K562 (cell line): ENCODE results near the gene KCNN3. TPM values are rescaled to one million over a fixed set of nuclear protein-coding genes. Genes with fewer than 3 reads are reported as not detected.

Experiments used
- ATAC-seq: fragments of 200-7000 bp; cut with Tn5 transposase; 3 replicates; pipeline ENCODE4 v1.9.1; 2020; ENCODE audit warnings: moderate library complexity
- BruUV-seq: library from RNA; stranded (reverse); fragments of 400-500 nt; replicated peaks from 2 replicates; lab custom pipeline; 2021; lab: Mats Ljungman, UMichigan
- CTCF ChIA-PET: fragments of 300-600 bp; formaldehyde crosslinking; extraction: SDS; loops from one replicate; lab custom pipeline; 2021; ENCODE audit warnings: low intra/inter-chr PET ratio; lab: Yijun Ruan, JAX
- POLR2A ChIA-PET: fragments of 300-600, 350-650 bp; sonication (Branson Sonifier 250); formaldehyde crosslinking; extraction: SDS; loops from one replicate; lab custom pipeline; 2021; ENCODE audit warnings: antibody characterized with exemption, inconsistent platforms; lab: Yijun Ruan, JAX
- DNase-seq, 4 experiments: peaks; one replicate each; pipeline versions ENCODE4 v3.0.0 to v3.0.0-alpha.2; 2011 to 2018; ENCODE audit warnings: low spot score in 3 of 4, mixed read lengths in 3 of 4; ENCODE audit errors: extremely low read depth in 1 of 4
- FAIRE-seq: peaks from 2 replicates; lab custom pipeline; 2011; peaks lifted over from hg19 to GRCh38; lab: Jason Lieb, UNC
- H2AFZ ChIP-seq: 2 replicates; pipeline ENCODE4 v1.6.0; 2011; ENCODE audit warnings: low read depth, low read length, control low read depth, inconsistent platforms
- H3K27ac ChIP-seq: fragments of 200-600 bp; 3 replicates; pipeline ENCODE4 v1.8.0; 2011; ENCODE audit warnings: low read depth, mild to moderate bottlenecking, control low read depth, inconsistent platforms, low read length, moderate library complexity, mixed read lengths; ENCODE audit errors: extremely low read depth
- H3K27me3 ChIP-seq, 2 experiments: fragments of 300-600 bp in 1 of 2; 2 replicates in 1 of 2; 3 replicates in 1 of 2; pipeline versions ENCODE4 v1.6.0 to v1.8.0; 2011; ENCODE audit warnings: inconsistent platforms in 2 of 2, low read length in 2 of 2, mild to moderate bottlenecking in 1 of 2, mixed read lengths in 1 of 2, moderate library complexity in 1 of 2; ENCODE audit not compliant: control insufficient read depth in 2 of 2, insufficient read depth in 2 of 2
- H3K36me3 ChIP-seq: fragments of 300-600 bp; 3 replicates; pipeline ENCODE4 v1.8.0; 2011; ENCODE audit warnings: mild to moderate bottlenecking, low read length, inconsistent platforms; ENCODE audit not compliant: control insufficient read depth, insufficient read depth
- H3K4me1 ChIP-seq, 2 experiments: fragments of 200-600 bp in 1 of 2; replicated peaks in 1 of 2; 2 replicates in 1 of 2; 3 replicates in 1 of 2; pipeline versions ENCODE4 v1.5.1 to v1.8.0; 2011; ENCODE audit warnings: inconsistent platforms in 2 of 2, low read length in 2 of 2, mild to moderate bottlenecking in 1 of 2, mixed read lengths in 1 of 2, moderate library complexity in 1 of 2; ENCODE audit not compliant: control insufficient read depth in 2 of 2, insufficient read depth in 2 of 2
- H3K4me2 ChIP-seq: 2 replicates; pipeline ENCODE4 v1.6.1; 2011; ENCODE audit warnings: low read length, control low read depth, inconsistent platforms, mixed read lengths; ENCODE audit not compliant: insufficient read depth
- H3K4me3 ChIP-seq: fragments of 200-600 bp; sonication (generic), shearing (Covaris generic); 2 replicates; pipeline ENCODE4 v1.5.1; 2016; ENCODE audit warnings: control low read depth, inconsistent platforms
- H3K79me2 ChIP-seq: fragments of 200-600 bp; 3 replicates; pipeline ENCODE4 v1.8.0; 2011; ENCODE audit warnings: low read length, inconsistent platforms; ENCODE audit not compliant: control insufficient read depth, insufficient read depth
- H3K9ac ChIP-seq, 2 experiments: 2 replicates each; pipeline versions ENCODE4 v1.6.0 to v1.6.1; 2011; ENCODE audit warnings: low read depth in 2 of 2, low read length in 2 of 2, control low read depth in 1 of 2, inconsistent platforms in 1 of 2, mild to moderate bottlenecking in 1 of 2, mixed read lengths in 1 of 2; ENCODE audit not compliant: insufficient read depth in 1 of 2
- H3K9me1 ChIP-seq: one replicate; pipeline ENCODE4 v1.6.0; 2011; ENCODE audit warnings: inconsistent platforms, mild to moderate bottlenecking, low read length, moderate library complexity; ENCODE audit not compliant: control insufficient read depth, insufficient read depth
- H3K9me3 ChIP-seq: replicated peaks from 2 replicates; pipeline ENCODE4 v1.5.1; 2011; ENCODE audit warnings: low read depth, low read length, inconsistent platforms; ENCODE audit not compliant: control insufficient read depth, insufficient read depth
- H4K20me1 ChIP-seq: replicated peaks from 2 replicates; pipeline ENCODE4 v1.6.1; 2011; ENCODE audit warnings: low read length, inconsistent platforms, mixed read lengths; ENCODE audit not compliant: control insufficient read depth, insufficient read depth
- NFIC ChIP-seq: fragments of 450-650 bp; IDR thresholded peaks from 2 replicates; pipeline ENCODE4 v1.6.1; 2017; ENCODE audit warnings: mild to moderate bottlenecking, inconsistent platforms
- POLR2AphosphoS2 ChIP-seq: IDR thresholded peaks from 2 replicates; pipeline ENCODE4 v1.6.1; 2012; ENCODE audit warnings: low read length, improper control_type of control experiment
- SMAD4 ChIP-seq: fragments of 250-450 bp; sonication (Bioruptor Pico); conservative IDR thresholded peaks from 2 replicates; pipeline ENCODE4 v1.8.0; 2021; ENCODE audit warnings: inconsistent platforms, mild to moderate bottlenecking, moderate library complexity
- STAG1 ChIP-seq: sonication (generic); formaldehyde crosslinking; IDR thresholded peaks from 2 replicates; pipeline ENCODE4 v1.5.0; 2020; ENCODE audit warnings: missing genetic modification reagents, borderline replicate concordance
- WGBS: fragments of 100-300 bp; shearing (Covaris generic); methylation state at CpG from one replicate; pipeline ENCODE4 v1.1.6; 2016; ENCODE audit warnings: low coverage, mixed read lengths; ENCODE audit not compliant: insufficient coverage; ENCODE audit errors: missing lambda C conversion rate; 5-methylcytosine and 5-hydroxymethylcytosine counted together
- in situ Hi-C: fragments of 300-500 bp; cut with MboI; formaldehyde crosslinking; loops from 4 replicates; pipeline ENCODE4 v1.15.0; 2018; ENCODE audit warnings: inconsistent platforms, mixed read lengths
- intact Hi-C: fragments of 100-400 bp; cut with micrococcal nuclease; formaldehyde crosslinking; loops from 2 replicates; pipeline ENCODE4 v1.14.2; 2022
- polyA plus RNA-seq, 8 experiments: library from polyadenylated mRNA; depleted of rRNA in 4 of 8; stranded (reverse) in 5 of 8; unstranded in 3 of 8; fragments of >200 nt; fragmentation: Nextera tagmentation in 2 of 8; fragmentation: Illumina TruSeq in 1 of 8; extraction: Ambion mirVana in 2 of 8; extraction: Trizol in 1 of 8; gene quantifications; 2 replicates each; pipeline versions ENCODE4 v1.2.1 to v1.2.3, GENCODE V29; 2011 to 2014; ENCODE audit warnings: inconsistent platforms in 1 of 8, missing spikeins in 1 of 8
- total RNA-seq, 7 experiments: library from RNA; depleted of rRNA in 6 of 7; stranded (reverse); fragments of >200 nt in 6 of 7; fragmentation: Illumina TruSeq in 2 of 7; extraction: Trizol in 2 of 7; gene quantifications; 2 replicates each; pipeline versions ENCODE4 v1.2.1 to v1.2.3, GENCODE V29; 2011 to 2021; ENCODE audit warnings: low replicate concordance in 1 of 7

KCNN3 gene
- total and polyA plus RNA-seq, 9 of the 15 experiments (the other 6 are each of a cell fraction or from before 2014, with no cell fraction given) = 0.02 to 0.03 TPM; not detected in 7

DNA sequence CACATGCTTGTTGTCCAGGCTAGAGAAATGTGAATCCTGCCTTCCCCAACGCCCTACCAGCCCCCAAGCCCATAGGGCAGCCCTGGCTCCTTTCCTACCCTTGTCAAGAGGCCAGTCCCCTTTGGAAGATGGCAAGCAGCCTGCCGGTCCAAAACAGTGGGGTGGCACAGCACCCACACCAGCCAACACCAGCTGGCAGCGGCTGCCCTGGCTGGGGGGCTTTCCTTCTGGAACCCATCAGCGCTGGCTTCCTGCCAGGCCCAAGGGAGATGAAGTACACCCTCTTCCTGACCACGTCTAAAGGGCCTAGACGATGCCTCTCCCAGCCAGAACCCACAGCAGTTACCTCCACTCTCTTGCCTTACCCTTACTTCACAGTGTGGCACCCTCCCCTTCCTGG, 24.2 kb downstream of the KCNN3 start:
- CTCF ChIA-PET = no interaction called here
- BruUV-seq = no TSS peak
- Histone ChIP-seq H4K20me1 (peaks cover 11% of the 10 kb centered on the region; the same call in 1 of the 2 replicates), H3K27me3 (peaks cover 39 to 70% of the 10 kb centered on the region in 2 experiments), H3K27ac (no peak overlapping the region), H3K4me1 (peaks cover 0 to 14% of the 10 kb centered on the region in 2 experiments; a peak in 2 of 5 replicates), H3K9ac (peak overlapping the region in 1 of 2 experiments; percentile 4; a peak in 1 of 4 replicates), H3K9me3 (no peaks in the 10 kb centered on the region)
- no peak for DNase-seq
- in situ Hi-C loops = no loop called here
- TF ChIP-seq NFIC (peak; percentile 73), STAG1 (no peak)
- TF ChIP-seq, all 486 proteins: peak for 1
- 6% methylated on average over 6 of the region's 6 CpGs for whole genome bisulfite sequencing
- H3K4me3 ChIP-seq = no peak overlapping the region
- no peaks in the 10 kb centered on the region for H3K79me2 ChIP-seq
- H3K4me2 ChIP-seq = no peak overlapping the region
- ATAC-seq (no peak), FAIRE-seq (no peak)
- intact Hi-C loops = no loop called here
- POLR2A ChIA-PET = interaction anchor here (1.1 kb wide), 1 partner anchor 9 kb away, joined by 4 read pairs; no protein-coding TSS in a partner anchor
- H2AFZ ChIP-seq = no peak overlapping the region
- no peaks in the 10 kb centered on the region for H3K9me1 ChIP-seq
- no peaks in the 10 kb centered on the region for H3K36me3 ChIP-seq

DNA sequence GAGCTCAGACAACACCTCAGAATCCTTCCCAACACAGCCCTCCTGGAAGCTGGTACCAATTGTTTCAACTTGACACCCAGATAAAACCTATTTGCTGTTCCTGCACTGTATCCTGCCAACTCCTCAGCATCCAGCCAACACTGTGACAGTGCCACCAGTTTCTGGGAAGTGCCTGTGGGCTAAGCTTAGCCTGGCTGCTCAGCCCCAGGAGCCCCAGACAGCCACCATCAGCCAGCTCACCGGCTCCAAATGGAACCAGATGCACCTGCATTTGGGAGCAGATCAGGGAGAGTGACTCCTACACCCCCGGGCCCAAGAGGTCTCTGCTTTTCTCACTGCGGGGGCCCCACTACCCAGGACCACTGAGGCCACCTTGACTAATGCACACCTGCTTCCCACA, 24.9 kb downstream of the KCNN3 start:
- Histone ChIP-seq H3K4me1 (peaks cover 0 to 17% of the 10 kb centered on the region in 2 experiments; a peak in 2 of 5 replicates), H2AFZ (no peak overlapping the region), H3K36me3 (no peaks in the 10 kb centered on the region), H3K27ac (no peak overlapping the region), H4K20me1 (peaks cover 11% of the 10 kb centered on the region; the same call in 1 of the 2 replicates), H3K9me1 (no peaks in the 10 kb centered on the region), H3K79me2 (no peaks in the 10 kb centered on the region), H3K9me3 (no peaks in the 10 kb centered on the region), H3K4me3 (no peak overlapping the region), H3K9ac (no peak overlapping the region), H3K4me2 (no peak overlapping the region), H3K27me3 (peaks cover 38 to 72% of the 10 kb centered on the region in 2 experiments)
- ChIA-PET CTCF (no interaction called here), POLR2A (interaction anchor here (0.8 to 1.1 kb wide), 2 partner anchors 8 to 26 kb away, joined by 3 to 4 read pairs; no protein-coding TSS in a partner anchor)
- no peak for TF ChIP-seq SMAD4
- no peak for TF ChIP-seq POLR2AphosphoS2
- DNase-seq (no peak), ATAC-seq (no peak), FAIRE-seq (no peak)
- in situ Hi-C loops = no loop called here
- BruUV-seq = no TSS peak
- 0% methylated on average over 1 of the region's 3 CpGs for WGBS
- intact Hi-C loops = no loop called here
